ENCODE results near the gene RHEX. TPM values are rescaled to one million over a fixed set of nuclear protein-coding genes. Genes with fewer than 3 reads are reported as not detected.

RHEX gene
- total RNA-seq, 4 donors from 2014 or later = 0.45 to 11.2 (median 7.7) TPM

DNA sequence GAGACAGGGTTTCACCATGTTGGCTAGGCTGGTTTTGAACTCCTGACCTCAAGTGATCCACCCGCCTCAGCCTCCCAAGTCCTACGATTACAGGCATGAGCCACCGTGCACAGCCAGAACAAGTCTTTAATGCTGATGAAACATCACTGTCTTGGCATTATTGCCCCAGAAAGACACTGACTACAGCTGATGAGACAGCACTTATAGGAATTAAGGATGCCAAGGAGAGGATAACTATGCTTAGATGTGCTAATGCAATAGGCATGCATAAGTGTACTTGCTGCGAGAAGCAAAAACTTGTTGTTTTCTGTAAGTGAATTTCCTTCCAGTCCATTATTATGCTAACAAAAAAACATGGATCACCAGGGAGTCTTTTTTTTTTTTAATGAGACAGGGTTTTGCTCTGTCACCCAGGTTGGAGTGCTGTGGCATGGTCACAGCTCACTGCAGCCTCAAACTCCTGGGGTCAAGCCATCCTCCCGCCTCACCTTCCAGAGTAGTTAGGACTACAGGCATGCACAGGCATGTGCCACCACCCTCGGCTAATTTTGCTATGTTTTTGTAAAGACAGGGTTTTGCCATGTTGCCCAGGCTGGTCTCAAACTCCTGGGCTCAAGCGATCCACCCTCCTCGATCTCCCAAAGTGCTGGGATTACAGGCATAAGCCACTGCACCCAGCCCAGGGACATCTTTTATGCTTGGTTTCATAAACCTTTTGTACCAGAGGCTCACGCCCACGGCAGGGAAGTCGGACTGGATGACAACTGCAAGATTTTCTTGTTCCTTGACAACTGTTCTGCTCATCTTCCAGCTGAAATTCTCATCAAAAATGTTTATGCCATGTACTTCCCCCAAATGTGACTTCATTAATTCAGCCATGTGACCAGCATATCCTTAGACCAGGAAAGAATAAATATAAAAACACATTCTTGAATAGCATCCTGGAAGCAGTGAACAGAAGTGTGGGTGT lies 23.1 kb downstream of the RHEX start:
- no peak for DNase-seq (ENCODE audit: extremely low spot score)
- Histone ChIP-seq H3K27ac (replicated peaks in 1 of 4) (no peak overlapping the region), H3K9me3 (no peaks in the 10 kb centered on the region), H3K4me1 (no peaks in the 10 kb centered on the region), H3K4me3 (no peak overlapping the region), H3K27me3 (peaks cover 0 to 13% (median 0%) of the 10 kb centered on the region in 4 donors), H3K36me3 (no peaks in the 10 kb centered on the region)
- intact Hi-C loops (cut with DNase I) = no loop called here
- WGBS = 68% methylated on average over 9 of the region's 11 CpGs
- TF ChIP-seq POLR2AphosphoS5 (IDR thresholded peaks at IDR 0.05) = no peak
- TF ChIP-seq EP300 (IDR thresholded peaks at IDR 0.05) = no peak
- no peak for TF ChIP-seq POLR2A (IDR thresholded peaks at IDR 0.05; ENCODE audit: low read depth)
- TF ChIP-seq, protein P1, sequence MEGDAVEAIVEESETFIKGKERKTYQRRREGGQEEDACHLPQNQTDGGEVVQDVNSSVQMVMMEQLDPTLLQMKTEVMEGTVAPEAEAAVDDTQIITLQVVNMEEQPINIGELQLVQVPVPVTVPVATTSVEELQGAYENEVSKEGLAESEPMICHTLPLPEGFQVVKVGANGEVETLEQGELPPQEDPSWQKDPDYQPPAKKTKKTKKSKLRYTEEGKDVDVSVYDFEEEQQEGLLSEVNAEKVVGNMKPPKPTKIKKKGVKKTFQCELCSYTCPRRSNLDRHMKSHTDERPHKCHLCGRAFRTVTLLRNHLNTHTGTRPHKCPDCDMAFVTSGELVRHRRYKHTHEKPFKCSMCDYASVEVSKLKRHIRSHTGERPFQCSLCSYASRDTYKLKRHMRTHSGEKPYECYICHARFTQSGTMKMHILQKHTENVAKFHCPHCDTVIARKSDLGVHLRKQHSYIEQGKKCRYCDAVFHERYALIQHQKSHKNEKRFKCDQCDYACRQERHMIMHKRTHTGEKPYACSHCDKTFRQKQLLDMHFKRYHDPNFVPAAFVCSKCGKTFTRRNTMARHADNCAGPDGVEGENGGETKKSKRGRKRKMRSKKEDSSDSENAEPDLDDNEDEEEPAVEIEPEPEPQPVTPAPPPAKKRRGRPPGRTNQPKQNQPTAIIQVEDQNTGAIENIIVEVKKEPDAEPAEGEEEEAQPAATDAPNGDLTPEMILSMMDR (IDR thresholded peaks at IDR 0.05) = no peak

DNA sequence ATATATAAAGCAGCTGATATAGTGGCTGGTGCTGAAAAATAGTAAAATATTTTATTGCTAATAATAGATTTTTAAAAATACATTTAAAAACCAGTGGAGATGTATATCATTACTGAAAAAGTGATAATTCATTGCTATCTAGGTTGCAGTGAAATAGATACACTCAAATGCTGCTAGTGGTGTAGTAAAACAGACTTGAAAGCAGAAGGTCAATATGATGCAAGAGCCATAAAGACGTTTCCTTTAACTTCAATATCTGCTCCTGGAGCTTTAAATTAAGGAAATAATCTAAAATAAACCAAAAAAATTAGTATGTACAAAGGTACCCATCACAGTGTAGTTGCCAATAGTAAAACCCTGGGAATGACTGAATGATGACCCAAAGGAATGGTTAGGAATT lies 26.2 kb downstream of the RHEX start:
- 72% methylated on average over 1 of the region's 1 CpG for WGBS
- Histone ChIP-seq H3K27me3 (peaks cover 0 to 13% (median 0%) of the 10 kb centered on the region in 4 donors), H3K36me3 (no peaks in the 10 kb centered on the region), H3K27ac (replicated peaks in 1 of 4) (no peak overlapping the region), H3K4me1 (no peaks in the 10 kb centered on the region), H3K4me3 (no peak overlapping the region), H3K9me3 (no peaks in the 10 kb centered on the region)
- no peak for DNase-seq (ENCODE audit: extremely low spot score)
- TF ChIP-seq, protein P1 (IDR thresholded peaks at IDR 0.05) = no peak
- no peak for TF ChIP-seq EP300 (IDR thresholded peaks at IDR 0.05)
- TF ChIP-seq POLR2A (IDR thresholded peaks at IDR 0.05; ENCODE audit: low read depth) = no peak
- intact Hi-C loops (cut with DNase I) = no loop called here

GRCh38 chr1:206080026-206080820 lies 27.2 kb downstream of the RHEX start:
- TF ChIP-seq POLR2AphosphoS5 (IDR thresholded peaks at IDR 0.05) (no peak), POLR2A (IDR thresholded peaks at IDR 0.05; ENCODE audit: low read depth) (no peak), EP300 (IDR thresholded peaks at IDR 0.05) (no peak)
- TF ChIP-seq, protein P1 (IDR thresholded peaks at IDR 0.05) = no peak
- Histone ChIP-seq H3K4me1 (no peaks in the 10 kb centered on the region), H3K27ac (replicated peaks in 1 of 4) (no peak overlapping the region), H3K9me3 (no peaks in the 10 kb centered on the region), H3K27me3 (peaks cover 0 to 13% (median 0%) of the 10 kb centered on the region in 4 donors), H3K4me3 (no peak overlapping the region), H3K36me3 (no peaks in the 10 kb centered on the region)
- WGBS = 49% methylated on average over 8 of the region's 8 CpGs
- DNase-seq (ENCODE audit: extremely low spot score) = no peak
- intact Hi-C loops (cut with DNase I) = no loop called here

DNA sequence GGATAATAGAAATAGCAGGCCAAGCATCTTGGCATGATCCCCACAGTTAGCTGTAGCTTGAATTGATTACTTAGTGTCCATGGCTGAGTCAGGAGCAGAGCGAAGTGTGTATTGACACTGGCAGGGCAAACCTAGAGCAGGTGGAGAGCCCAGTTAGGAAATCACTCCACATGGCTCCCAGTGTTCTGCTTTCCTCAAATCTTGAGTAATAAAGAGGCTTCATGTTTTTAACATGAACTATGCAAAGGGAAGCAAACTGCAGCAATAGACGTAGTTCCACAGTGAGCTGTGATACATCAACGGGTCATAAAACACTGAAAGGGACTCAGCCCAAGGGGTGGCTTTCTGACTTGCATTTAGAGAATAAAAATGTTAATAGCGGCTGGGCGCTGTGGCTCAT lies 28.9 kb downstream of the RHEX start:
- H3K27ac ChIP-seq (replicated peaks in 1 of 4) = no peak overlapping the region
- no peak for DNase-seq (ENCODE audit: extremely low spot score)
- intact Hi-C loops (cut with DNase I) = no loop called here
- H3K36me3 ChIP-seq = no peaks in the 10 kb centered on the region
- no peaks in the 10 kb centered on the region for H3K4me1 ChIP-seq
- no peaks in the 10 kb centered on the region for H3K9me3 ChIP-seq
- TF ChIP-seq POLR2AphosphoS5 (IDR thresholded peaks at IDR 0.05) = no peak
- TF ChIP-seq EP300 (IDR thresholded peaks at IDR 0.05) = no peak
- TF ChIP-seq POLR2A (IDR thresholded peaks at IDR 0.05; ENCODE audit: low read depth) = no peak
- TF ChIP-seq, protein P1 (IDR thresholded peaks at IDR 0.05) = no peak
- peaks cover 0 to 3% (median 0%) of the 10 kb centered on the region in 4 donors for H3K27me3 ChIP-seq
- H3K4me3 ChIP-seq = no peak overlapping the region
- WGBS = 78% methylated on average over 5 of the region's 5 CpGs

Data from esophagus muscularis mucosa (tissue), 4 donors.